ENCODE results near the gene FRMPD2.

FRMPD2 gene

GRCh38 chr10:48213047-48213446 lies 61.4 kb downstream of the FRMPD2 start:
- H3K4me3 ChIP-seq (ENCODE audit: low read depth, low read length), result no peak overlapping the region
- no peak for TF ChIP-seq CTCF (IDR thresholded peaks at IDR 0.05; ENCODE audit: borderline replicate concordance, insufficient read depth, low read depth, low read length)

GRCh38 chr10:48211777-48212176 lies 62.7 kb downstream of the FRMPD2 start:
- no peak overlapping the region for H3K4me3 ChIP-seq (ENCODE audit: low read depth, low read length)
- TF ChIP-seq CTCF (IDR thresholded peaks at IDR 0.05; ENCODE audit: borderline replicate concordance, insufficient read depth, low read depth, low read length), result no peak

- H3K4me3 ChIP-seq (ENCODE audit: low read depth, low read length), result no peak overlapping the region
These were observed 63.5 kb downstream of the FRMPD2 start for GRCh38 chr10:48210966-48211365.

GRCh38 chr10:48210391-48210790 lies 64.1 kb downstream of the FRMPD2 start:
- no peak overlapping the region for H3K4me3 ChIP-seq (ENCODE audit: low read depth, low read length)
- no peak for TF ChIP-seq CTCF (IDR thresholded peaks at IDR 0.05; ENCODE audit: borderline replicate concordance, insufficient read depth, low read depth, low read length)

More at GRCh38 chr10:48210966-48211365, 63.5 kb downstream of the FRMPD2 start:
- TF ChIP-seq CTCF (IDR thresholded peaks at IDR 0.05; ENCODE audit: borderline replicate concordance, insufficient read depth, low read depth, low read length), result no peak

- H3K4me3 ChIP-seq (ENCODE audit: low read depth, low read length), result no peak overlapping the region
- TF ChIP-seq CTCF (IDR thresholded peaks at IDR 0.05; ENCODE audit: borderline replicate concordance, insufficient read depth, low read depth, low read length), result no peak
These were observed 65.3 kb downstream of the FRMPD2 start for GRCh38 chr10:48209241-48209640.

GRCh38 chr10:48207853-48208252 lies 66.6 kb downstream of the FRMPD2 start:
- no peak overlapping the region for H3K4me3 ChIP-seq (ENCODE audit: low read depth, low read length)
- TF ChIP-seq CTCF (IDR thresholded peaks at IDR 0.05; ENCODE audit: borderline replicate concordance, insufficient read depth, low read depth, low read length), result no peak

- no peak overlapping the region for H3K4me3 ChIP-seq (ENCODE audit: low read depth, low read length)
- TF ChIP-seq CTCF (IDR thresholded peaks at IDR 0.05; ENCODE audit: borderline replicate concordance, insufficient read depth, low read depth, low read length), result no peak
These were observed 67.8 kb downstream of the FRMPD2 start for GRCh38 chr10:48206482-48207250.

Data from GM12875 (cell line).